GM12874 (cell line): Measurements from ENCODE around the gene ETV3.

Experiments used
- CTCF ChIP-seq: IDR thresholded peaks from 2 replicates; pipeline ENCODE4 v1.5.1; 2011; ENCODE audit warnings: low read depth, mild to moderate bottlenecking, control low read depth, low read length, moderate library complexity; ENCODE audit not compliant: insufficient read depth

ETV3 gene

GRCh38 chr1:157091668-157092273 lies 46.4 kb downstream of the ETV3 start:
- TF ChIP-seq CTCF = no peak

- TF ChIP-seq CTCF = no peak
Observed at GRCh38 chr1:157091186-157091585, 47.0 kb downstream of the ETV3 start.

GRCh38 chr1:157090771-157091170 lies 47.4 kb downstream of the ETV3 start:
- no peak for TF ChIP-seq CTCF

- peak; percentile 89 for TF ChIP-seq CTCF
Observed at GRCh38 chr1:157090196-157090647, 48.0 kb downstream of the ETV3 start.

GRCh38 chr1:157089789-157090188 lies 48.4 kb downstream of the ETV3 start:
- TF ChIP-seq CTCF = no peak

GRCh38 chr1:157088607-157089006 lies 49.6 kb downstream of the ETV3 start:
- TF ChIP-seq CTCF = no peak

GRCh38 chr1:157087030-157087429 lies 51.2 kb downstream of the ETV3 start:
- TF ChIP-seq CTCF = no peak

GRCh38 chr1:157086299-157086698 lies 51.9 kb downstream of the ETV3 start:
- TF ChIP-seq CTCF = no peak
